Measurements from ENCODE around the gene CD226. TPM values are rescaled to one million over a fixed set of nuclear protein-coding genes. Genes with fewer than 3 reads are reported as not detected.

Gene CD226
- total and polyA plus RNA-seq, 2 of the 13 experiments (the other 11 are each of a cell fraction or from before 2014, with no cell fraction given): 0.13 to 0.77 TPM

- no peak for TF ChIP-seq HMGXB4 (CRISPR knock-in tag; IDR thresholded peaks at IDR 0.05; ENCODE audit: borderline replicate concordance in 1 of 2, low read depth in 1 of 2)
- TF ChIP-seq ZNF547 (CRISPR knock-in tag; IDR thresholded peaks at IDR 0.05): no peak
- TF ChIP-seq AGO1 (IDR thresholded peaks at IDR 0.05; ENCODE audit: low read depth, low read length, poor library complexity, severe bottlenecking): no peak
- no peak for TF ChIP-seq CHD2 (IDR thresholded peaks at IDR 0.05; ENCODE audit: low read depth, low read length)
- no peak for TF ChIP-seq CBX5 (CRISPR knock-in tag; IDR thresholded peaks at IDR 0.05; ENCODE audit: borderline replicate concordance)
- TF ChIP-seq THAP7 (CRISPR knock-in tag; IDR thresholded peaks at IDR 0.05): no peak
These were observed 31.3 kb downstream of the CD226 start (continued) for GRCh38 chr18:69916412-69916811.

- H4K20me1 ChIP-seq (ENCODE audit: insufficient read depth, low read length): no peaks in the 10 kb centered on the region
- ChIA-PET CTCF (ENCODE audit: low intra/inter-chr PET ratio, low total read pairs) (no interaction called here), POLR2A (no interaction called here)
- intact Hi-C loops (cut with micrococcal nuclease; ENCODE audit: unreplicated experiment) (no loop called here), in situ Hi-C loops (cut with HindIII; ENCODE audit: extremely low pct_ligation_motif_present, low pct_unique_long_range_greater_than_20kb) (no loop called here)
- ATAC-seq: no peak
- H3K9ac ChIP-seq (ENCODE audit: insufficient read depth, low read depth, low read length): no peak overlapping the region
- no peaks in the 10 kb centered on the region for H3K4me1 ChIP-seq (ENCODE audit: insufficient read depth, low read length)
- no peak for FAIRE-seq
- H3K79me2 ChIP-seq (ENCODE audit: insufficient read depth, low read length): no peaks in the 10 kb centered on the region
- no peak overlapping the region for H3K4me3 ChIP-seq (replicated peaks in 1 of 3; ENCODE audit: insufficient read depth in 1 of 3, low read depth in 2 of 3, low read length in 3 of 3)
- no peak overlapping the region for H3K27ac ChIP-seq (ENCODE audit: extremely low read length, insufficient read depth, low read length)
- no peaks in the 10 kb centered on the region for H3K36me3 ChIP-seq (replicated peaks in 1 of 2; ENCODE audit: control insufficient read depth in 1 of 2, insufficient read depth in 2 of 2, low read length in 2 of 2)
- no TSS peak for BruUV-seq (replicated peaks)
- TF ChIP-seq ZNF335 (CRISPR knock-in tag; IDR thresholded peaks at IDR 0.05): no peak
- TF ChIP-seq CREB1 (IDR thresholded peaks at IDR 0.05): 0 out of 2 replicates have a peak, but pooled peaks have one; percentile 29
- no peak for TF ChIP-seq CREB1 (CRISPR knock-in tag; IDR thresholded peaks at IDR 0.05)
- no peak for DNase-seq (ENCODE audit: low spot score)
- H3K4me2 ChIP-seq (ENCODE audit: low read depth, low read length): no peak overlapping the region
- H2AFZ ChIP-seq (ENCODE audit: low read length): no peak overlapping the region
- no peaks in the 10 kb centered on the region for H3K9me3 ChIP-seq (ENCODE audit: low read length)
- no peaks in the 10 kb centered on the region for H3K27me3 ChIP-seq (ENCODE audit: control insufficient read depth in 1 of 2, insufficient read depth in 2 of 2, low read length in 2 of 2)
These were observed 38.8 kb downstream of the CD226 start for GRCh38 chr18:69908838-69909237.
